ENCODE results near the gene ADM2.

Gene ADM2

GRCh38 chr22:50435291-50436014 lies 45.9 kb upstream of the ADM2 start:
- Histone ChIP-seq H3K4me2 (ENCODE audit: low read length) (no peak overlapping the region), H3K9me3 (ENCODE audit: control insufficient read depth, insufficient read depth, low read length) (no peaks in the 10 kb centered on the region), H3K4me1 (ENCODE audit: control insufficient read depth, low read length) (no peaks in the 10 kb centered on the region), H3K4me3 (ENCODE audit: low read length) (no peak overlapping the region), H3K27me3 (ENCODE audit: control insufficient read depth, low read length) (no peaks in the 10 kb centered on the region), H3K9me2 (replicated peaks; ENCODE audit: control insufficient read depth, low read length) (no peaks in the 10 kb centered on the region), H4K20me1 (ENCODE audit: control insufficient read depth, insufficient read depth, low read depth, low read length) (no peaks in the 10 kb centered on the region), H3K36me3 (ENCODE audit: control insufficient read depth, low read length) (peaks cover 68% of the 10 kb centered on the region), H3K79me2 (ENCODE audit: control insufficient read depth, low read length) (no peaks in the 10 kb centered on the region), H3F3A (ENCODE audit: control insufficient read depth, insufficient read depth) (no peaks in the 10 kb centered on the region), H3K27ac (ENCODE audit: low read depth, low read length) (no peak overlapping the region)
- TF ChIP-seq, protein P1, sequence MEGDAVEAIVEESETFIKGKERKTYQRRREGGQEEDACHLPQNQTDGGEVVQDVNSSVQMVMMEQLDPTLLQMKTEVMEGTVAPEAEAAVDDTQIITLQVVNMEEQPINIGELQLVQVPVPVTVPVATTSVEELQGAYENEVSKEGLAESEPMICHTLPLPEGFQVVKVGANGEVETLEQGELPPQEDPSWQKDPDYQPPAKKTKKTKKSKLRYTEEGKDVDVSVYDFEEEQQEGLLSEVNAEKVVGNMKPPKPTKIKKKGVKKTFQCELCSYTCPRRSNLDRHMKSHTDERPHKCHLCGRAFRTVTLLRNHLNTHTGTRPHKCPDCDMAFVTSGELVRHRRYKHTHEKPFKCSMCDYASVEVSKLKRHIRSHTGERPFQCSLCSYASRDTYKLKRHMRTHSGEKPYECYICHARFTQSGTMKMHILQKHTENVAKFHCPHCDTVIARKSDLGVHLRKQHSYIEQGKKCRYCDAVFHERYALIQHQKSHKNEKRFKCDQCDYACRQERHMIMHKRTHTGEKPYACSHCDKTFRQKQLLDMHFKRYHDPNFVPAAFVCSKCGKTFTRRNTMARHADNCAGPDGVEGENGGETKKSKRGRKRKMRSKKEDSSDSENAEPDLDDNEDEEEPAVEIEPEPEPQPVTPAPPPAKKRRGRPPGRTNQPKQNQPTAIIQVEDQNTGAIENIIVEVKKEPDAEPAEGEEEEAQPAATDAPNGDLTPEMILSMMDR (IDR thresholded peaks at IDR 0.05; ENCODE audit: low read depth, low read length, poor library complexity, severe bottlenecking): no peak
- TF ChIP-seq EZH2phosphoT487 (IDR thresholded peaks at IDR 0.05; ENCODE audit: borderline replicate concordance, low read length): no peak

DNA sequence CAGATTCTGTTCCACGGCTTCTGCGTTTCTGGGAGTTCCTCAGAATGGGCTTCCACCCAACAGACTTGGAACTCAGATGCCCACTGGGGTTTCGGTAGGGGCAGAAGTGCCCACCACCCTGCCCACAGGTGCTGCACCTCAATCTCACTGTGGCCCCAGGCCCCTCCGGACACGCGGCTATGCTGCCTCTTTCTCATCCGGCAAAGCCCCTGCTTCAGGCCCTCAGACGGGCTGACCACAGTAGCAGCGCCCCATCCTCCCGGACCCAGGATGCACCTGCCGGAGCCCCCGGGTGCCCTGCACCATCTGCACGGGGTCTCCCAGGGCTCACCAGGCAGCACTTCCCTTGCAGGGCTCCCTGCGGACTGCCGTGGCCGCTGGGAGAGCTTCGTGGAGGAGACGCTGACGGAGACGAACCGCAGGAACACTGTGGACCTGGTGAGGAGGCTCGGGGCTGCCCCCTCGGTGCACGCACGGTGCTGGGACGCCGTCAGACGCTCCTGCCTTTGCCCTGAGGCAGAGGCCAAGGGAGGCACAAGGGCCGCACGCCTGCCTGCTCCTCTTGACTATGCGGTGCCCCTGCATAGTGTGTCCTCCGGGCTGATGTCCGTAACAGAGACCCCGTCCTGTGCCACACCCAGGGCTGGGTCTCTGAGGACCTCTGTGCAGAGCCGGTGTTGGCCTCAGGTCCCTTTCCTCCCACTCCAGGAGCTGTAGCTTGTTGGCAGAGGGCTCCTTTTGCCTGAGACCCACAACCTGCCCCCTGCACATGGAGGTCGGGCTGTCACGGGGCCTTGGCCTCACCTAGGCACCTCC lies 45.1 kb upstream of the ADM2 start:
- Histone ChIP-seq H3K4me1 (ENCODE audit: control insufficient read depth, low read length) (no peaks in the 10 kb centered on the region), H3K4me3 (ENCODE audit: low read length) (no peak overlapping the region), H3K36me3 (ENCODE audit: control insufficient read depth, low read length) (peaks cover 71% of the 10 kb centered on the region), H3K9me2 (replicated peaks; ENCODE audit: control insufficient read depth, low read length) (no peaks in the 10 kb centered on the region), H3K27me3 (ENCODE audit: control insufficient read depth, low read length) (no peaks in the 10 kb centered on the region), H3F3A (ENCODE audit: control insufficient read depth, insufficient read depth) (no peaks in the 10 kb centered on the region), H3K27ac (ENCODE audit: low read depth, low read length) (no peak overlapping the region), H4K20me1 (ENCODE audit: control insufficient read depth, insufficient read depth, low read depth, low read length) (no peaks in the 10 kb centered on the region), H3K4me2 (ENCODE audit: low read length) (no peak overlapping the region), H3K9me3 (ENCODE audit: control insufficient read depth, insufficient read depth, low read length) (no peaks in the 10 kb centered on the region), H3K79me2 (ENCODE audit: control insufficient read depth, low read length) (no peaks in the 10 kb centered on the region)
- TF ChIP-seq EZH2phosphoT487 (IDR thresholded peaks at IDR 0.05; ENCODE audit: borderline replicate concordance, low read length): no peak
- TF ChIP-seq, protein P1 (IDR thresholded peaks at IDR 0.05; ENCODE audit: low read depth, low read length, poor library complexity, severe bottlenecking): no peak

- no peaks in the 10 kb centered on the region for H3K9me3 ChIP-seq (ENCODE audit: control insufficient read depth, insufficient read depth, low read length)
- no peaks in the 10 kb centered on the region for H3F3A ChIP-seq (ENCODE audit: control insufficient read depth, insufficient read depth)
- H3K36me3 ChIP-seq (ENCODE audit: control insufficient read depth, low read length): peaks cover 65% of the 10 kb centered on the region
These were observed 44.5 kb upstream of the ADM2 start for GRCh38 chr22:50436841-50437341.

More at GRCh38 chr22:50436841-50437341, 44.5 kb upstream of the ADM2 start:
- no peak overlapping the region for H3K4me2 ChIP-seq (ENCODE audit: low read length)
- H3K4me3 ChIP-seq (ENCODE audit: low read length): no peak overlapping the region
- no peak for TF ChIP-seq EZH2phosphoT487 (IDR thresholded peaks at IDR 0.05; ENCODE audit: borderline replicate concordance, low read length)
- TF ChIP-seq, protein P1 (IDR thresholded peaks at IDR 0.05; ENCODE audit: low read depth, low read length, poor library complexity, severe bottlenecking): no peak
- no peaks in the 10 kb centered on the region for H3K79me2 ChIP-seq (ENCODE audit: control insufficient read depth, low read length)
- H4K20me1 ChIP-seq (ENCODE audit: control insufficient read depth, insufficient read depth, low read depth, low read length): no peaks in the 10 kb centered on the region
- H3K4me1 ChIP-seq (ENCODE audit: control insufficient read depth, low read length): no peaks in the 10 kb centered on the region
- H3K27me3 ChIP-seq (ENCODE audit: control insufficient read depth, low read length): no peaks in the 10 kb centered on the region
- H3K9me2 ChIP-seq (replicated peaks; ENCODE audit: control insufficient read depth, low read length): no peaks in the 10 kb centered on the region
- H3K27ac ChIP-seq (ENCODE audit: low read depth, low read length): no peak overlapping the region
